Measurements from ENCODE around the gene WDR88.
"Not testable (repeated sequence)": the region's sequence is repeated elsewhere in the genome, so short reads cannot be mapped to it uniquely, and the experiment has no call there.

Gene WDR88

GRCh38 chr19:33174186-33174585 lies 42.3 kb downstream of the WDR88 start:
- no peak for DNase-seq

GRCh38 chr19:33175156-33175782 lies 43.4 kb downstream of the WDR88 start:
- no peak for DNase-seq

GRCh38 chr19:33175886-33176669 lies 44.2 kb downstream of the WDR88 start:
- peak; percentile 86 for DNase-seq

- peak; percentile 100 for DNase-seq
These were observed 44.9 kb downstream of the WDR88 start for GRCh38 chr19:33176670-33177416.

GRCh38 chr19:33177417-33177979 lies 45.6 kb downstream of the WDR88 start:
- peak; percentile 97 for DNase-seq

GRCh38 chr19:33186431-33187182 lies 54.7 kb downstream of the WDR88 start:
- peak; percentile 93 for DNase-seq

- DNase-seq: no peak
These were observed 55.2 kb downstream of the WDR88 start for GRCh38 chr19:33187183-33187540.

- no peak for DNase-seq
These were observed 57.5 kb downstream of the WDR88 start for GRCh38 chr19:33189453-33189852.

- DNase-seq: not testable (repeated sequence)
These were observed 59.2 kb downstream of the WDR88 start for GRCh38 chr19:33191092-33191491.

- no peak for DNase-seq
These were observed 59.6 kb downstream of the WDR88 start for GRCh38 chr19:33191501-33191900.

- no peak for DNase-seq
These were observed 60.1 kb downstream of the WDR88 start for GRCh38 chr19:33192010-33192409.

GRCh38 chr19:33193269-33193864 lies 61.5 kb downstream of the WDR88 start:
- no peak for DNase-seq

GRCh38 chr19:33193865-33194362 lies 62.0 kb downstream of the WDR88 start, which contains the start of gene LRP3:
TSS of gene LRP3 (plus strand) at chr19:33194330. CDS start at chr19:33194786, 456 bp downstream.
- peak; percentile 72 for DNase-seq

- no peak for DNase-seq
These were observed 62.6 kb downstream of the WDR88 start for GRCh38 chr19:33194532-33194885.

- DNase-seq: no peak
These were observed 63.2 kb downstream of the WDR88 start for GRCh38 chr19:33194886-33195644.

- no peak for DNase-seq
These were observed 63.9 kb downstream of the WDR88 start for GRCh38 chr19:33195645-33196347.

- DNase-seq: no peak
These were observed 64.7 kb downstream of the WDR88 start for GRCh38 chr19:33196446-33197193.

GRCh38 chr19:33197591-33198000 lies 65.7 kb downstream of the WDR88 start:
- no peak for DNase-seq

GRCh38 chr19:33198169-33198568 lies 66.3 kb downstream of the WDR88 start:
- DNase-seq: no peak
